GM11168 (cell line): ENCODE results near the gene NBAS.

Source experiments
- in situ Hi-C: fragments of 300-500 bp; cut with MboI; formaldehyde crosslinking; loops from one replicate; pipeline ENCODE4 v1.12.0; 2022; ENCODE audit warnings: low sequenced_read_pairs; ENCODE audit not compliant: unreplicated experiment

NBAS gene

DNA sequence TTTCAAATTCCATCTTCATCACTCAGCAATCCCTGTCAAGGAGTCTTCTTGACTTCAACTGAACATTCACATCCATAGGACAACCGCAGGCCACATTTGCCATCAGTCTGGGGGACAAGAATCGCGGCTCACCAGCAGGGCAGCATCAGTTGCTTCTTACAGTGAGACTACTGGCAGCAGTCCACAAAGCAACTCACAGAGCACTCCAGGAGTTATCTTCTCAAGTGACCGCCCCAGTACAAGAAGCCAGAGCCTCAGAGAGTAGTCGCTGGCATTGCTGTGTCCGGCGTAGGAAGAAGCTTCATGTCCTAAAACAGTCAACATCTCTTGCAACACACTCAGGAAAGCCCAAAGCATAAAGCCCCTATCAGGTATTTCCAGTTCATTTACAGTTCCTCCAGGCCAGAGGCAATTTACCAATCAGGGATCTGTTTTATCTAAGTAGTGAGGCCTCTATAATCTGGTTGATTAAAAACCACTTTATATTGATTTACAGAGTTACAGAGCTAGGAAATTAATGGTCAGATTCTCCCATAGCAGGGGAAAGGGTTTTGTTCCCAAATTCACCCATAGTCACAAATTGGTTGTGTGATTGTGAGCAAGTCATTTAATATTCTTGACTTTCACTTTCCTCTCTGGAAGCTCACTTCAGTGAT lies 177.3 kb downstream of the NBAS start:
- in situ Hi-C loops, result no loop called here

DNA sequence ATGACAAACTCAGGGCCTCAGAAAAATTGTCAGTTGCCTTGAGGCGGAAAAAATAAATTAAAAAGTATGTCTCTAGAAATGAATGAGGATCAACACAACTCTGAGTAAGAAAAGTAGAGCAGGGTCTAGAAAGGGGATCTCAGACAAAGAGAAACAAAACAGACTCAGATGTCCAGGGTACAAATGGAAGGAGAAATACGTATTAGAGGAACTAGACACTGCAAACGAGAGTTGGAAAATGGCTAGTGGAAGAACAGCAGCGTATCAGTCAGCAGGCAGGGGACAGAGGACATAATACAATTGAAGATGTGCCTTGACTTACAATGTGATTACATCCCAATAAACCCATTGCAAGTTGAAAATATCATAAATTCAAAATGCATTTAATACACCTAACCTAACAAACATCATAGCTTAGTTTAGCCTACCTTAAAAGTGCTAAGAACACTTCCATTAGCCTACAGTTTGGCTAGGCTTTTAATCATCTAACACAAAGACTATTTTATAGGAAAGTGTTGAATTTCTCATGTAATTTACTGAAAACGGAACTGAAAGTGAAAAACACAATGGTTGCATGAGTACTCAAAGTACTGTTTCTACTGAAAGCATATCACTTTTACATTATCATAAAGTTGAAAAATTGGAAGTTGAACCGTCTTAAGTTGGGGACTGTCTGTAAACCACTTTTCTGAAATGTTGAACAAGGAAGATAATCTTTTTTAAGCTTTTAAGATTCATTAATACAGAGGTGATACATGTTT lies 182.8 kb downstream of the NBAS start:
- in situ Hi-C loops, result no loop called here

DNA sequence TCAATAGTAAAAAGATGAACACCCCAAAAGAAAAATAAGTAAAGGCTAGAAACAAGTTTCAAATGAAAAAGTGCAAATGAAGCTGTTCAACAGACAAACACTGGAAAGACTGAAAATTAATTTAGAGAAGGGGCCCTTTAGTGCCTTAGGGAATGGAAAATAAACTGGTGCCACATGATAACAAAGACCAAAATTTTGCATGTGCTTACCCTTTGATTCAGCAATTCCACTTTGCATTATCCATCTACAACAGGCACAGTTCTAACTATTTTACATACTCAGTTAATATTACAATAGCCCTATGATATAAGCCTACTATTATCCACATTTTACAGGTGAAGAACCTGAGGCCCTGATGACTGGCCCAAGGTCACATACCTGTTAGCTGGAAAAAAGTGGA lies 183.9 kb downstream of the NBAS start:
- in situ Hi-C loops, result no loop called here

DNA sequence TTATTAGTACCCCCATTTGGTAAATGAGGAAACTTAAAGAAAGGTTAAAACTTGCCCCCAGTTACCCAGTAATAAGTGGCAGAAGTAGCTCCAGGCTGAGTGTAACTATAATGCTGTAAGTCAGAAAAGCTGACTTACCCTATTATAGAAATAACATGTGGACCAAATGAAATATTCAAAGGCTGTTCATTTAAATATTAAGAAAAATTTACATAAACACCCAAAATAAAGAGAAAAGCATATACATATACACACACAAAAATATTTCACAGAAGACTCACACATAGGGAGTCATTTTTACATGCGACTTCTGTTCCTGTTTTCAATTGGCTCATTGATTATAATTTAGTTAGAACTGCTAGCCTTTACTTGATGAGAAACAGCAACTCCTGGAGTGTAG lies 189.1 kb downstream of the NBAS start:
- in situ Hi-C loops, result no loop called here

DNA sequence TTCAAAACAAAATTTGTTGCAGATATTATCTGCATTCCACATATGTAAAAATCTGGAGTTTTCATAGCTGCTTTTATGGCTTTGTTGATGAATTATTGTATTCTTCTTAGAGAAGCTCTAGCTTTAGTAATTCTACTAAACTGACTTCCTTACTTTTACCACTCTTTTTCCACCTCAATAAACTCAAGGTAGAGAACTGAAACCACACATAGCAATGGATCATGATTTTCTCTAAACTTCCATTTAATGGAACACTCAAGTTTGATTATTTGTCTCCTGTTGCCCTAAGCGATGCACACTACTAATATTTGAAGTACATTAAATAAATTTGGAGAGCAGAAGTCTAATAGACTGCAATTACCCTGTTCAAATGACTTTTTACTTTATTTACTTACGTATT lies 192.0 kb downstream of the NBAS start:
- in situ Hi-C loops, result no loop called here

DNA sequence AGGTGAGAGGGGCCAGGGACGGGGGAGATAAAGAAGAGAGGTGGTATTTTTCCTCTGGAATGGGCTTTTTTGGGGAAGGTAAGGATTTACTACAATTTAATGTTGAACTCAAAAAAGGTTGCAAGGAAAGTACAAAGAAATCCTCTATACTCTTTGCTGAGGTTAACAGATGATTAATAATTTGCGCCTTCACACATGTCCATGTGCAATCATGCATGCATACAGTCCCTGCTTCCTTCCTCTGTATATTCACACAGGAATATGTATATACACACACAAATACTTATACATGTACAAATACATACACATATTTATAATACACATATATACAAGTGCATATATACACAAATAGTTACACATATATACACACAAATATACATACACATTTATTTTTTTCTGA lies 193.4 kb downstream of the NBAS start:
- in situ Hi-C loops, result no loop called here

DNA sequence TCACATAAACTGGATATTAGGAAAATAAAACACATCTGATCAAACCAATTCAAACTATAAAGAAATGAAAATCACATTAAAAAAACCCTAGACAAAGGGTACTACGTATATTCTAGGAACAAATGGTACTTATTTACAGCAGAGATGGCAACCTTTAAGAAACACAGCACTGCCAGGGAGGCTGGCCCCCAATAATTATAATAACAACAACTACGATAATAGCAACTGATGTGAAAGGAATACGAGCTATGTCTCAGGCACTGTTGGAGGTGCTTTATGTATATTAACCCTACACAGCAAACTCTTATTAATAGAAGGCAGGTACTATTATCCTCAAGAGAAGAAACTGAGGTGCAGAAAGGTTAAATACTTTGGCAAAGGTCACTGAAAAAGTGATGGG lies 193.9 kb downstream of the NBAS start:
- in situ Hi-C loops, result no loop called here

DNA sequence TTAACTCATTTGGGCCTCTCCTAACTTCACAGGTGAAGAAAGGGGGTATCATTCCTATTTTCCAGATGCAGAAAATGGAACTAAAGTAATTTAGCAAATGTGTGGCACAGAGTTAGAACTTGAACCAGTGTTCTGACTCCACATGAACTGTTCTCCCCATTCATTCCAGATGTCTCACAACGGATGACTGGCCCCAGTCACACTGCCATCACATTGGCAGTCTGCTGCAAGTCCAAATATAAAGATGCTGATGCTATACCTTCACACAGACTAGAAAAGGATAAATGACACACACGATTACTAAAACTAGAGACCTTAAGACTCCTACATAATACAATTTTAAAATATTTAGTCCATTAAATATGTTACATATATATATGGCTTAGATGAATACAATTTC lies 195.7 kb downstream of the NBAS start:
- in situ Hi-C loops, result no loop called here

DNA sequence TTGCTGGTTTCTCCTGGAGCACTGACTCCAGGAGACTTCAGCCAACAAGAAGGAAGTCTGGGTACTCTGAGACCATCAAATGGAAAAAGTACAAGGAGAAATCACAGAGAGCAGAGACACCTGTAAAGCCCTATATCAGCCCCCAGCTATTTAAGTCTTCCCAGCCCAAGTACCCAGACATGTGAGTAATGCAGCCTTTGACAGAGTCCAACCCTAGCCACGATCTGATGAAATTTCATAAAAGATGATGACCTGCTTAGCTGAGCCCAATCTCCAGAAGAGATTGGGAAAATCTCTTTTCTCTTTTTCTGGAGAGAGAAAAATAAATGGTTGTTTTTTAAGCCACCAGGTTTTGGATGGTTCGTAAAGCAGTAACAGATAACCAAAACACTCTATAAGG lies 196.6 kb downstream of the NBAS start:
- in situ Hi-C loops, result no loop called here

DNA sequence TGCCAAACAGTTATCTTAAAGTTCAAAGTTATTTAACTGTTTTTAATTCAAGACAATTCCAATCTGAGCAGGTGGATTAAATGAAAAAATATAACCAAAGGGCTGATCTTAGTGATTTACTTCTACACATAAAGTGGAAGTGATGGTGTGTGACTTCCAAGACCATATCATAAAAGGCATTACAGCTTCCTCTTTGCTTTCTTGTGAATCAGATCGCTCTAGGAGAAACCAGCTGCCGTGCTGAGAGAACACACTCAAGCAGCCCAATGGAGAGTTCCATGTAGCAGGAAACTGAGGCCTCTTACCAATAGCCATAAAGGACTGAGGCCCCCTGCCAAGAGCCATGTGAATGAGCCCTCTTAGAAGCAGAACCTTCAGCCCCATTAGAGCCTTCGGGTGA lies 197.4 kb downstream of the NBAS start:
- in situ Hi-C loops, result no loop called here

DNA sequence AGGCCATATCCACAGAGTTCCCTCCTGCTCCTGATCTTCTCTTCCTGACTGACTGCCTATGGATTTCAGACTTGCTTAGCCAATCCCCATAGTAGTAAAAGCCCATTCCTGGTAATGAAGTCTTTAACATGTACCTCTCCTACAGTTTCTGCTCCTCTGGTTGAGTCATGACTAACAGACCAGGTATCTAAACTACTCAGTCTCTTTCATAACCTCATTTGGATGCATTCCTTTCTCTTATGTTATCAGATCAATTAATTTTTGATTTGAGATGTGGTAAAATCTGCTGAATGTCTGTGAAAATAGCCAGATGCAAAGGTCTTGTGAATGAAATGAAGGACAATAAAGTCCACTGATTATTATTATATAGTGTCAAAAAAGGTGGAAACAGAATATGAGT lies 198.0 kb downstream of the NBAS start:
- in situ Hi-C loops, result no loop called here

DNA sequence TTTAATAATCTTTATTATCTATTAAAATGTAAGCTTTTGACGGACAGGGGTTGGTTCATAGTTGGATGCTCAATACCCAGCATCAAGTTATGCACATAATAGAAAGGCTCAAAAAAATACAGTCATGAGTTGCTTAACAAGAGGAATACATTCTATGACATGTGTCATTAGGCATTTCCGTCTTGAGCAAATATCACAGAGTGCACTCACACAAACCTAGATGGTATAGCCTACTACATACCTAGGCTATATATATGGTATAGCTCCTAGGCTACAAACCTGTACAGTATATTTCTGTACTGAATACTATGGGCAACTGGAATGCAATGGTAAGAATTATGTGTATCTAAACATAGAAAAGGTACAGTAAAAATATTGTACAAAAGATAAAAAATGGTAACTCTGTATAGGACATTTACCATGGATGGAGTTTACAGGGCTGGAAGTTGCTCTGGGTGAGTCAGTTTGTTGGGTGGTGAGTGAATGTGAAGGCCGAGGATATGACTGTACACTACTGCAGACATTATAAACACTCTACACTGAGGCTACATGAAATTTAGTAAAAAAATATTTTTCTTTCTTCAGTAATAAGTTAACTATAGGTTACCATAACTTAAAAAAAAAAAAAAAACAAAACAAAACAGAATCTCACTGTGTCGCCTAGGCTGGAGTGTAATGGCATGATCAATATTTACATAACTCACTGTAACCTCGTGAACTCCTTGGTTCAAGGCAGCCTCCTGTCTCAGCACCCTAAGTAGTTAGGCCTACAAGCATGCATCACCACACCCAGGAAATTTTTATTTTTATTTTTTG lies 201.2 kb downstream of the NBAS start:
- in situ Hi-C loops, result no loop called here

DNA sequence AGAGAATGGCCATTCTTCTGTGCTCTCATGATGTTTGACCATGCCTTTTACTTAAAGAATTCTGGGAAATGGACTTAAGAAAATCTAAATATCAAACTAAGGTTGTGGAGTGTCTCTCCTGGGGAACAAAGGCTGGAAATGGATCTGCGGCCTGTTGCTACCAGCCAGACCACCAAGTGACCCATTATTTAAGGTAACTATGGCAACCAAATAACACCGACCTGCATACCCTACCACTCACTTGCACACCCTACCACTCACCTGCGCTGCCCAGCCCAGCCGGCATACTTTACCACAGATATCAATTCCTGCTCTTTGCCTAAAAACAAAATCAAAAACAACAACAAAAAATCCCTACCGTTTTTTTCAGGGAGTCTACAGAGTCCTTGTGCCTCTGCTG lies 203.2 kb downstream of the NBAS start:
- in situ Hi-C loops, result no loop called here

DNA sequence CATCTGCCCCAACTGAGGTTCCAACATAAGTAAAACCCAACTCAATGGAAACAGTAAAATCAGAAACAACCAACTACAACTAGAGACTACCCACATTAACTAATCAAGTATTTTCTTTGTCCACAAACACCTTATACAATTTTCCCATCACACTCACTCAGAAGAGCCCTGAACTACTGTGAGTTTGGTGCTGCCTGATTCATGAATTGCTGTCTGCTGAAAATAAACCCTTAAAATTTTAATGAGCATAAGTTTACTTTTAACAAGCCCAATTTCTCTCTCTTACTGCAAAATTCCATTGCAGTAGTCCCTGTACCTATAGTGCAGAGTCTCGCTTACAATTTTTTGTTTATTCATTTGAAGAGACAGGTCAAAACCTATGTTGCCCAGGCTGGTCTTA lies 203.9 kb downstream of the NBAS start:
- in situ Hi-C loops, result no loop called here

DNA sequence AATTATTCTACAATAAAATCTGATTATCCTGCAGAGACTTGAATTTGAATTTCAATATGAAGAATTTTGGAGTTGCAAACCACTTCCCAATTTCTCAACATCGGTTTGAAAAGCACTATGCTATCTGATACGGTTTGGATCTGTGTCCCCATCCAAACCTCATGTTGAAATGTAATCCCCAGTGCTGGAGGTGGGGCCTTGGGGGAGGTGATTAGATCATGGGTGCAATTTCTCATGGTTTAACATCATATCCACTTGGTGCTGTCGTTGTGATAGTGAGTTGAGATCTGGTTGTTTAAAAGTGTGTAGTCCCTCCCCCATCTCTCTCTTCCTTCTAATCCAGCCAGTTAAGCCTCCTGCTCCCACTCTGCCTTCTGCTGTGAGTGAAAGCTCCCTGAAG lies 205.7 kb downstream of the NBAS start:
- in situ Hi-C loops, result no loop called here

DNA sequence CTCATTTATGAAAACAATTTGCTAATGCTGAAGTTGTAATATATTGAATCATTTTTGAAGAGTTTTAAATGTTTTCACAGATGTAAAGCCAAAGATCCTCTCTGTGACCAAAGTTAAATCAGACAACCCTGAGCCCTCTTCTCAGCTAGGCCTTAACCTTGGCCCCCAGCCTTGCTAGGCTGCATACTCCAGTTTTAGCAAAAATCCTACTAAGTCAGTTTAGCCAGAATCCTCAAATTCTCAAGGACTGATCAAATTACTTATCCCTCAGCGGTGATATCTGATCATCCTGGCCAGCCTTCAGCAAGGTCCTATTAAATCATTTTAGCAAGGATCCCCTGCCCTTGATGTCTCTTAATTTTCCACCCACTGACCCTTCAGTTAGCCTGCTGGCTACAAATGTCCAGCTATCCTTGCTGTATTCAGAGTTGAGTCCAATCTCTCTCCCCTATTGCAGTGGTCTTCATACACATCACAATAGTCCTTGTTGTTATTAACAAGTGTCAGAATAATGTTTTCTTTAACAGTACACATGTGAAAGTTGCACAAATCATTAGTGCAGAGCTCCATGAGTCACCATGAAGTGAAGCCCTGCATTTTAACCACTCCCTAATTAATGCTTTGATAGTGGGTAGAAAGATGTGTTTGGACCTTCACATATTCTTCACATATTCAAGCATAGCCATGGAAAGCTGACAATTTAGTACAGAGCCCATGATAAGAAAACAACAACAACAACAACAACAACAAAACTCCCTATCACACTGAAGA lies 206.4 kb downstream of the NBAS start:
- in situ Hi-C loops, result no loop called here

DNA sequence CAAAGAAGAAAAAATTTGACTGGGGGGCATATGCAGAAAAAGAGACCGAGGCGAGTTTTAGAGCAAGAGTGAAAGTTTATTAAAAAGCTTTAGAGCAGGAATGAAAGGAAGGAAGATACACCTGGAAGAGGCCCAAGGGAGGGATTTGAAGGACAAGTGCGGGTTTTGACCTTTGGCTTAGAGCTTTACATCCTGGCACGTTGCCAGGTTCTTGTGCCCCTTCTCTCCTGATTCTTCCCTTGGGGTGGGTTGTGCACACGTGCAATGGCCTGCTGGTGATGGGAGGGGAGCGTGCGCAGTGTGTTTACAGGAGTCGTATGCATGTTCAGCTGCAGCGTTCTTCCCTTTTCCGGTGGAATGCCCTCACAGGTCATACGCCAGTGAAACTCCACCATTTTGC lies 208.8 kb downstream of the NBAS start:
- in situ Hi-C loops, result no loop called here

DNA sequence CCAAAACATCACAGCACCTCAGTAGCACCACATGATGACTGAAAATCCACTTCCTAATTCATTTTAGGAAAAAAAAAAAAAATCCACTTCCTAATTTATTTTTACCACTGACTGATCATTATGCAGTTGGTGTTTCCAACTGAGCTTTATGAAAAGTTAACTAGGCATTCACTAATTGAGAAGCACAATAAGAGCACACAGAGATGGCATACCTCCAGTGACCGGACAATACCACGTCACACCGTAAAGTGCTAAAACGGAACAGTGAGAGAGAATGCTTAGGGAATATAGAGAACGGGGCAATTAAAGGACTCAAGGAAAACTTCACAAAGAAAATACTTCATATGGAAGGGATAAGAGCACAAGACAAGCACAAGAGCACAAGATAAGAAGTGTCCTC lies 212.5 kb downstream of the NBAS start:
- in situ Hi-C loops, result no loop called here

DNA sequence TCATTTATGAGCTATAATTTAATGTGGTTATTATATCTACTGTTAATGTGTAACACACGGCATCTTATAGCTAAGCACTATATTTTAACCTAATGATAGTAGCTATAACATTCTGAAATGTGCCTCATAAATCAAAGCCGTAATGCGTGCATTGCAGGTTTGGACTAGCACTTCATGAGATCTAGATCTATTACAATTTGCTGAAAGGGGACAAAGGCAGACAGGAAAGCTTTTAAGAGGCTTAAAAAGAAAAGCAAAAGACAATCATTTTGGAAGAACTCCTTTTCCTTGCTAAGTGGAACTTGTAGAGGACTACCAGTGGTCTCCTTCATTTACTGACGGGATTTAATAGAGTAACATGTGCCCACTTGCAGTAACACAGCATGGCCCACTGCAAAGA lies 213.1 kb downstream of the NBAS start:
- in situ Hi-C loops, result no loop called here

DNA sequence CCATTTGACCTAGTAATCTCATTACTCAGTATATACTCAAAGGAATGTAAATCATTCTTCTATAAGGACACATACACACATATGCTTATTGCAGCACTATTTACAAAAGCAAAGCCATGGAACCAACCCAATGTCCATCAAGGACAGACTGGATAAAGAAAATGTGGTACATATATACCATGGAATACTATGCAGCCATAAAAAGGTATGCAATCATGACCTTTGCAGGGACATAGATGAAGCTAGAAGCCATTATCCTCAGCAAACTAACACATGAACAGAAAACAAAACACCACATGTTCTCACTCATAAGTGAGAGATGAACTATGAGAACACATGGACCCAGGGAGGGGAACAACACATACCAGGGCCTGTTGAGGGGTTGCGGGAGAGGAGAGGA lies 214.5 kb downstream of the NBAS start:
- in situ Hi-C loops, result no loop called here
